Femur (tissue), 1 donor: ENCODE measurements around the gene FBXL12.
"Not testable (repeated sequence)": the region's sequence is repeated elsewhere in the genome, so short reads cannot be mapped to it uniquely, and the experiment has no call there.

Source experiments
- DNase-seq: peaks from one replicate; pipeline ENCODE4 v3.0.0-alpha.2; 2017

Gene FBXL12

GRCh38 chr19:9791552-9792205 lies 27.2 kb downstream of the FBXL12 start:
- DNase-seq, result peak; percentile 99

DNA sequence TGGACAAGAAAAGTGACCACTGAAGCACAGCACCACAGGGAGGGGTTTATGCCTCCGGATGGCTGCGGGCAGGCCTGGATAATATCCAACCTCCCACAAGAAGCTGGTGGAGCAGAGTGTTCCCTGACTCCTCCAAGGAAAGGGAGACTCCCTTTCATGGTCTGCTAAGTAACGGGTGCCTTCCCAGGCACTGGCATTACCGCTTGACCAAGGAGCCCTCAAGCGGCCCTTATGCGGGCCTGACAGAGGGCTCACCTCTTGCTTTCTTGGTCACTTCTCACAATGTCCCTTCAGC lies 27.9 kb downstream of the FBXL12 start:
- DNase-seq, result not testable (repeated sequence)

GRCh38 chr19:9789579-9789978 lies 29.3 kb downstream of the FBXL12 start:
- DNase-seq, result not testable (repeated sequence)

DNA sequence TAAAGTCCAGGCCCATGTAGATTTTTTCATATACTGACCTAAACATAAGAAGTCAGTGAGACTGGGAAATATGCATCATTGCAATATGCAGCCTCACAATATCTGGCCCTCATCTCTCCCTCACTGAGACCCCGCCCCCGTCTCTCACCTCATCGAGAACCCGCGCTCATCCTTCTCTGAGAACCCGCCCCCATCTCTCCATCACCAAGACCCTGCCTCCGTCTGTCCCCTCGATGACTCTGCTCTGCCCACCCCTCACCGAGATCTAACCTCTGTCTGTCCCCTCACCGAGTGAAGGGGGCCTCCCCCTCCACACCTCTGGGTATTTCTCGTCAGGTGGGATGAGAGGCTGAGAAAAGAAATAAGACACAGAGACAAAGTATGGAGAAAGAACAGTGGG lies 29.8 kb downstream of the FBXL12 start:
- DNase-seq, result no peak

- not testable (repeated sequence) for DNase-seq
Observed at GRCh38 chr19:9788604-9789003, 30.3 kb downstream of the FBXL12 start.

DNA sequence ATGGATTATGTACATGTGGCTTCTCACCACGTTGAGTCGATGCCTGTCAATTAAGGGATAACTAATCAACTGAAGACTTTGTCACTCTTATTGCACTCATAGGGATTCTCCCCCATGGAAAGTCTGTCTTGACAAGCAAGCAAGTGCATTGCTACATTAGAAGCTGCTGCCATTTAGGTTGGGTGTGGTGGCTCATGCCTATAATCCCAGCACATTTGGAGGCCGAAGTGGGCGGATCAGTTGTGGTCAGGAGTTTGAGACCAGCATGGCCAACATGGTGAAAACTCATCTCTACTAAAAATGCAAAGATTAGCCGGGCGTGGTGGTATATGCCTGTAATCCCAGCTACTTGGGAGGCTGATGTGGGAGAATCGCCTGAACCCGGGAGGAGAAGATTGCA lies 32.1 kb downstream of the FBXL12 start:
- DNase-seq, result no peak

GRCh38 chr19:9786342-9786741 lies 32.5 kb downstream of the FBXL12 start:
- no peak for DNase-seq

DNA sequence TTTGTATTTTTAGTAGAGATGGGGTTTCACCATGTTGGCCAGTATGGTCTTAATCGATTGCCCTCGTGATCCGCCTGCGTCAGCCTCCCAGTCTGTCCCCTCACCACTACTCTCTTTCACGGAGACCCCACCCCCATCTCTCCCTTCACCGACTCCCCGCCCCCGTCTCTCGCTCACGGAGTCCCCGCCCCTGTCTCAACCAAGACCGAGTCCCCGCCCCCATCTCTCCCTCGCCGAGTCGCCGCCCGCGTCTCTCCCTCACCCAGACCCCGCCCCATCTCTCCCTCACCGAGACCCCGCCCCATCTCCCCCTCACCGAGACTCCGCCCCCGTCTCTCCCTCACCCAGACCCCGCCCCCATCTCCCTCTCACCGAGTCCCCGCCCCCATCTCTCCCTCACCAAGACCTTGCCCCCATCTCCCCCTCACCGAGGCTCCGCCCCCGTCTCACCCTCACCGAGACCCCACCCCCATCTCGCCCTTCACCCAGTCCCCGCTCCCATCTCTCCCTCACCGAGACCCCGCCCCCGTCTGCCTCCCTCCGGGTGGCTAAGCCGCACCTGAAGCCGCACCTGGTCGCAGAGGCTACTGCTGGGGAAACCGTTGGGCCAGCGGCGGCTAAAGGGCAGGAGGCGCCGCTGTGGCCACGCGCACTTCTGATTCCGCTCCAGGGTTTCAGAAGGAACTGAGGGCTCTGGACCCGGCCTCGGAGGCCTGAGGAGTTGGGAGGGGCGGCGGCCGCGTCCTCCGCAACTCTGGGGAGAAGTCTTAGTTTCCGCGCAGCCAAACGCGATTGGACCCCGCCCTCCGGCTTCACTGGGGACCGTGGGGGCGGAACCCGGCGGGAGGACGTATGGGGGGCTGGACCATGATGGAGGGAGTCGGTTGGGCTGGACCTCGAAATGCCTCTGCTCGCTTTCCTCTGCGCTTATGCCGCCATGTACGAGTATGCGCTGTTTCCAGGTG lies 33.2 kb downstream of the FBXL12 start:
- peak; percentile 99 for DNase-seq

- not testable (repeated sequence) for DNase-seq
Observed at GRCh38 chr19:9784163-9784496, 34.7 kb downstream of the FBXL12 start.

GRCh38 chr19:9782338-9782737 lies 36.5 kb downstream of the FBXL12 start:
- DNase-seq, result no peak

DNA sequence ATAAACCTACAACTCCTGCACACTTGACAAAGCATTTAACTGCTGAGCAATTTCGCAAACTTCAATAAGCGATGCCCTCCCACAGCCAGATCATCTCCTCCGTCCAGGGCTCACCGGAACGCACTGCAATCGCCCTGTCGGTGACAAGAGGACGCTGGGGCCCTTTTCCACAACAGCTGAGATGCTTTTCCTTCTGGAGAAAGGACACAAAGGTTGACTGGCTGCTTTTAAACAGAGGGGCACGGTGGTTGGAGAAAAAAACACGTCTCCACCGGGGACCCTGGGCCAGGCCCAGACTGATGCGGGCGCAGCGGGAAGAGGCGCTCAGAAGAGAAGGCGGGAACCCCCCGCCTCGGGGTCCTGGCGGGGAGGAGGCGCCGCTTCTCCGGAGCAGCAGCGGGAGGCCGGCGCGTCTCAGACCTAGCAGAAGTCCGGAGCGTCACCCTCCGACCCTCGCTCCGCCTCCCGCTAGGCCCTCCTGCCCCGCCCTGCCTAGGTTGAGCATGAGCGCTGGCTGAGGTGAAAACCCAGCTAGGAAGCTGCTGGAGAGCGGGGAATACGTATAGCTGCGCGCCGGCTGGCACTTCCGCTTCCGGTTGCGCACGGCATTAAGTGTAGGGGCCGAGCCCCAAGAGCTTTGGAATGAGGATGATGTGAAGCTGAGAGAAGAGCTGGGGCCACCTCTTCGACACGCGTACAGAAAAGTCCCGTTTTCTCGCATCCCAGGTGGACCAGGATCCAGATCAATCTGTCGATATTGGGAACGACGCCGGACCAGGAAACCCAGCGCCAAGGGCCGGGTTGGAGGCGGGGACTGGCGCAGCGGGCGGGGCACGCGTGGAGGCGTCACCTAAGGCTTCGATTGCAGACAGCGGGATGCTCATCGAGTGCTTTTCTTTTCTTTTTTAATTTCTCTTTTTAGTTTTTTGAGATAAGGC lies 50.4 kb downstream of the FBXL12 start, which contains the start of gene ZNF846:
ZNF846 (minus strand) TSS at position 564 of the 938 bp plus-strand sequence. CDS start 3,788 bp downstream, outside the sequence.
- peak; percentile 97 for DNase-seq
